ENCODE data around the gene TRPM4.

The TRPM4 gene

DNA sequence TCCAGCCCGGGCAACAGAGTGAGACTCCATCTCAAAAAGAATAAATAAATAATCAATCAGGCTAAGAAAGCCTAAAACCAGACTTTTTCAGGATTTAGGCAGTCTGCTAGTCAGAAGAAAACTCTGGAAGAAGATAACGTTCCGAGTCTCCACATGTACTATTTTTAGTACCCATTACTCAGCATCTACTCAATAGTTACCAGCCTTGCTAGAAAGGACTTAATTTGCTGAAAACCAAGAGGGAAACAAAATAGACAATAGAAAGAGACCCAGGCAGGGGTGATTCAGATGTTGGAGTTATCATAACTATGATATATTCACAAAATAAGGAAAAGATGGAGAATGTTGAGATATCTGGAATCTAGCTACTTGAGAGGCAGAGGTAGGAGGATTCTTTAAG lies 47.0 kb upstream of the TRPM4 start:
- Histone ChIP-seq H3K9ac (ENCODE audit: low read depth, low read length) (no peak overlapping the region), H4K20me1 (ENCODE audit: insufficient read depth, low read length) (peaks cover 43% of the 10 kb centered on the region), H2AFZ (ENCODE audit: low read depth, low read length) (no peak overlapping the region), H3K9me3 (ENCODE audit: insufficient read depth, low read length, severe bottlenecking) (no peaks in the 10 kb centered on the region), H3K27ac (ENCODE audit: low read length) (no peak overlapping the region), H3K4me1 (ENCODE audit: insufficient read depth, low read length) (peaks cover 24% of the 10 kb centered on the region), H3K4me2 (ENCODE audit: insufficient read depth, low read length) (no peak overlapping the region), H3K4me3 (ENCODE audit: low read depth in 1 of 2, low read length in 2 of 2) (no peak overlapping the region), H3K79me2 (ENCODE audit: insufficient read depth, low read length) (no peaks in the 10 kb centered on the region), H3K27me3 (ENCODE audit: insufficient read depth, low read length, poor library complexity) (no peaks in the 10 kb centered on the region), H3K36me3 (ENCODE audit: insufficient read depth, low read length) (peaks cover 43% of the 10 kb centered on the region)
- ATAC-seq (ENCODE audit: insufficient read depth, low read depth) (no peak), DNase-seq (no peak)
- TF ChIP-seq EZH2 (IDR thresholded peaks at IDR 0.05; ENCODE audit: borderline replicate concordance, low read depth, low read length, severe bottlenecking) = no peak
- TF ChIP-seq CTCF (IDR thresholded peaks at IDR 0.05; ENCODE audit: borderline replicate concordance, extremely low read depth, low read length, poor library complexity, severe bottlenecking) = no peak

- ATAC-seq (ENCODE audit: insufficient read depth, low read depth) = no peak
- no peaks in the 10 kb centered on the region for H3K9me3 ChIP-seq (ENCODE audit: insufficient read depth, low read length, severe bottlenecking)
- no peak overlapping the region for H3K4me2 ChIP-seq (ENCODE audit: insufficient read depth, low read length)
- H3K9ac ChIP-seq (ENCODE audit: low read depth, low read length) = no peak overlapping the region
- no peak for DNase-seq
- peaks cover 39% of the 10 kb centered on the region for H3K36me3 ChIP-seq (ENCODE audit: insufficient read depth, low read length)
- H3K27me3 ChIP-seq (ENCODE audit: insufficient read depth, low read length, poor library complexity) = no peaks in the 10 kb centered on the region
- no peak overlapping the region for H3K27ac ChIP-seq (ENCODE audit: low read length)
- H4K20me1 ChIP-seq (ENCODE audit: insufficient read depth, low read length) = peaks cover 34% of the 10 kb centered on the region
- TF ChIP-seq EZH2 (IDR thresholded peaks at IDR 0.05; ENCODE audit: borderline replicate concordance, low read depth, low read length, severe bottlenecking) = no peak
- TF ChIP-seq CTCF (IDR thresholded peaks at IDR 0.05; ENCODE audit: borderline replicate concordance, extremely low read depth, low read length, poor library complexity, severe bottlenecking) = no peak
- H2AFZ ChIP-seq (ENCODE audit: low read depth, low read length) = no peak overlapping the region
- no peak overlapping the region for H3K4me3 ChIP-seq (ENCODE audit: low read depth in 1 of 2, low read length in 2 of 2)
- peaks cover 30% of the 10 kb centered on the region for H3K4me1 ChIP-seq (ENCODE audit: insufficient read depth, low read length)
- no peaks in the 10 kb centered on the region for H3K79me2 ChIP-seq (ENCODE audit: insufficient read depth, low read length)
These were observed 46.2 kb upstream of the TRPM4 start for GRCh38 chr19:49111218-49111998.

- Histone ChIP-seq H4K20me1 (ENCODE audit: insufficient read depth, low read length) (peaks cover 13% of the 10 kb centered on the region), H3K4me2 (ENCODE audit: insufficient read depth, low read length) (peak within 1 kb of the TSS; percentile 96), H3K36me3 (ENCODE audit: insufficient read depth, low read length) (peaks cover 13% of the 10 kb centered on the region), H2AFZ (ENCODE audit: low read depth, low read length) (peak within 1 kb of the TSS; percentile 95), H3K4me3 (ENCODE audit: low read depth in 1 of 2, low read length in 2 of 2) (peak within 1 kb of the TSS; percentile 44 to 65; a peak in 3 of 4 replicates), H3K4me1 (ENCODE audit: insufficient read depth, low read length) (peaks cover 48% of the 10 kb centered on the region), H3K27ac (ENCODE audit: low read length) (peak within 1 kb of the TSS; percentile 67), H3K9me3 (ENCODE audit: insufficient read depth, low read length, severe bottlenecking) (no peaks in the 10 kb centered on the region), H3K9ac (ENCODE audit: low read depth, low read length) (peak within 1 kb of the TSS; percentile 69), H3K27me3 (ENCODE audit: insufficient read depth, low read length, poor library complexity) (no peaks in the 10 kb centered on the region), H3K79me2 (ENCODE audit: insufficient read depth, low read length) (peaks cover 12% of the 10 kb centered on the region)
- TF ChIP-seq EZH2 (IDR thresholded peaks at IDR 0.05; ENCODE audit: borderline replicate concordance, low read depth, low read length, severe bottlenecking) = no peak
- TF ChIP-seq CTCF (IDR thresholded peaks at IDR 0.05; ENCODE audit: borderline replicate concordance, extremely low read depth, low read length, poor library complexity, severe bottlenecking) = peak; percentile 77
- DNase-seq = peak; percentile 79
- peak; percentile 67 for ATAC-seq (ENCODE audit: insufficient read depth, low read depth)
These were observed 43.6 kb upstream of the TRPM4 start, which contains the start of gene LIN7B for GRCh38 chr19:49113762-49114629. LIN7B (plus strand) TSS chr19:49114370; CDS start chr19:49114405, 35 bp downstream.

All from DND-41 (cell line).